Measurements from ENCODE around the gene CREM.
A peak's percentile ranks its signal among the peaks of the same experiment; 100 is the strongest.

The CREM gene

GRCh38 chr10:35194906-35195305 lies 68.3 kb downstream of the CREM start:
- H3K36me3 ChIP-seq (ENCODE audit: low read length) = no peaks in the 10 kb centered on the region
- TF ChIP-seq CTCF (IDR thresholded peaks at IDR 0.05; ENCODE audit: insufficient read depth, low read length, poor library complexity, severe bottlenecking) = no peak
- TF ChIP-seq EZH2phosphoT487 (conservative IDR thresholded peaks at IDR 0.05; ENCODE audit: low read length) = no peak
- peaks cover 27% of the 10 kb centered on the region for H3F3A ChIP-seq (ENCODE audit: insufficient read depth)
- H4K20me1 ChIP-seq (ENCODE audit: low read depth, low read length) = no peaks in the 10 kb centered on the region
- no peaks in the 10 kb centered on the region for H3K9me2 ChIP-seq (replicated peaks; ENCODE audit: insufficient read depth, low read length)
- no peaks in the 10 kb centered on the region for H3K27me3 ChIP-seq (ENCODE audit: low read length)
- peak overlapping the region; percentile 59 for H3K4me3 ChIP-seq (ENCODE audit: insufficient read depth, low read length, poor library complexity, severe bottlenecking)
- H3K4me2 ChIP-seq (ENCODE audit: low read depth, low read length, poor library complexity, severe bottlenecking) = peak overlapping the region; percentile 94
- H3K79me2 ChIP-seq (ENCODE audit: insufficient read depth, low read length) = 0 out of 2 replicates have a peak, but pooled peaks cover 4% of the 10 kb centered on the region
- H3K27ac ChIP-seq (ENCODE audit: low read depth, low read length) = peak overlapping the region; percentile 88
- peak overlapping the region; percentile 69 for H2AFZ ChIP-seq (ENCODE audit: low read depth, low read length, severe bottlenecking)
- no peaks in the 10 kb centered on the region for H3K9me3 ChIP-seq (ENCODE audit: insufficient read depth, low read length)
- peak overlapping the region; percentile 67 for H3K9ac ChIP-seq (ENCODE audit: low read length)

GRCh38 chr10:35195361-35196306 lies 69.0 kb downstream of the CREM start:
- peak overlapping the region; percentile 94 for H3K4me2 ChIP-seq (ENCODE audit: low read depth, low read length, poor library complexity, severe bottlenecking)
- peaks cover 9% of the 10 kb centered on the region; the same call in 1 of the 2 replicates for H3K79me2 ChIP-seq (ENCODE audit: insufficient read depth, low read length)
- H3F3A ChIP-seq (ENCODE audit: insufficient read depth) = peaks cover 25% of the 10 kb centered on the region
- H3K9me3 ChIP-seq (ENCODE audit: insufficient read depth, low read length) = no peaks in the 10 kb centered on the region
- H3K9ac ChIP-seq (ENCODE audit: low read length) = peak overlapping the region; percentile 67
- H4K20me1 ChIP-seq (ENCODE audit: low read depth, low read length) = no peaks in the 10 kb centered on the region
- peak overlapping the region; percentile 59 for H3K4me3 ChIP-seq (ENCODE audit: insufficient read depth, low read length, poor library complexity, severe bottlenecking)
- TF ChIP-seq EZH2phosphoT487 (conservative IDR thresholded peaks at IDR 0.05; ENCODE audit: low read length) (no peak), CTCF (IDR thresholded peaks at IDR 0.05; ENCODE audit: insufficient read depth, low read length, poor library complexity, severe bottlenecking) (peak; percentile 68)
- no peaks in the 10 kb centered on the region for H3K27me3 ChIP-seq (ENCODE audit: low read length)
- H3K36me3 ChIP-seq (ENCODE audit: low read length) = no peaks in the 10 kb centered on the region
- H3K27ac ChIP-seq (ENCODE audit: low read depth, low read length) = peak overlapping the region; percentile 88
- H3K9me2 ChIP-seq (replicated peaks; ENCODE audit: insufficient read depth, low read length) = no peaks in the 10 kb centered on the region
- H2AFZ ChIP-seq (ENCODE audit: low read depth, low read length, severe bottlenecking) = peak overlapping the region; percentile 69

- H3K9me3 ChIP-seq (ENCODE audit: insufficient read depth, low read length) = no peaks in the 10 kb centered on the region
- no peaks in the 10 kb centered on the region for H3K36me3 ChIP-seq (ENCODE audit: low read length)
- no peak overlapping the region for H2AFZ ChIP-seq (ENCODE audit: low read depth, low read length, severe bottlenecking)
- TF ChIP-seq EZH2phosphoT487 (conservative IDR thresholded peaks at IDR 0.05; ENCODE audit: low read length) (no peak), CTCF (IDR thresholded peaks at IDR 0.05; ENCODE audit: insufficient read depth, low read length, poor library complexity, severe bottlenecking) (no peak)
- no peaks in the 10 kb centered on the region for H3K27me3 ChIP-seq (ENCODE audit: low read length)
- H3F3A ChIP-seq (ENCODE audit: insufficient read depth) = peaks cover 16% of the 10 kb centered on the region
- no peaks in the 10 kb centered on the region for H3K9me2 ChIP-seq (replicated peaks; ENCODE audit: insufficient read depth, low read length)
- no peak overlapping the region for H3K4me2 ChIP-seq (ENCODE audit: low read depth, low read length, poor library complexity, severe bottlenecking)
- H3K4me3 ChIP-seq (ENCODE audit: insufficient read depth, low read length, poor library complexity, severe bottlenecking) = no peak overlapping the region
- H4K20me1 ChIP-seq (ENCODE audit: low read depth, low read length) = no peaks in the 10 kb centered on the region
- peak overlapping the region; percentile 13; the same call in 1 of the 2 replicates for H3K27ac ChIP-seq (ENCODE audit: low read depth, low read length)
- no peak overlapping the region for H3K9ac ChIP-seq (ENCODE audit: low read length)
- peaks cover 18% of the 10 kb centered on the region; the same call in 1 of the 2 replicates for H3K79me2 ChIP-seq (ENCODE audit: insufficient read depth, low read length)
Measured at GRCh38 chr10:35200487-35200886, 73.8 kb downstream of the CREM start.
